HCT116 (cell line): ENCODE measurements around the gene SNHG17. TPM values are rescaled to one million over a fixed set of nuclear protein-coding genes. Genes with fewer than 3 reads are reported as not detected.

ENCODE experiments used
- ATAC-seq: fragments of 200-7000 bp; cut with Tn5 transposase; 2 replicates; pipeline ENCODE4 v1.9.1; 2020; ENCODE audit warnings: mild to moderate bottlenecking, moderate library complexity
- BruUV-seq: library from RNA; stranded (reverse); fragments of 400-500 nt; replicated peaks from 2 replicates; lab custom pipeline; 2021; lab: Mats Ljungman, UMichigan
- CTCF ChIA-PET: fragments of 300-600 bp; sonication (Branson Sonifier 250); formaldehyde crosslinking; loops from one replicate; lab custom pipeline; 2021; ENCODE audit warnings: antibody characterized with exemption; lab: Charles Lee
- POLR2A ChIA-PET: fragments of 300-600, 350-600 bp; sonication (Branson Sonifier 250); formaldehyde crosslinking; loops from one replicate; lab custom pipeline; 2021; ENCODE audit warnings: antibody characterized with exemption; lab: Charles Lee
- RAD21 ChIA-PET, 2 experiments: fragments of 300-600 bp; sonication (Branson Sonifier 250); formaldehyde crosslinking; loops; one replicate each; lab custom pipeline; 2023; ENCODE audit warnings: low total read pairs in 2 of 2; ENCODE audit not compliant: uncharacterized antibody in 2 of 2, unreplicated experiment in 2 of 2, low non-redundant PET in 1 of 2; lab: Charles Lee
- DNase-seq: peaks from one replicate; pipeline ENCODE4 v3.0.0-alpha.2; 2010; ENCODE audit warnings: low read depth, low spot score
- H2AFZ ChIP-seq: fragments of 200-600 bp; shearing (Covaris generic), sonication (generic); 2 replicates; pipeline ENCODE4 v1.6.1; 2017; ENCODE audit warnings: low read depth, mixed run types, mixed read lengths, antibody characterized with exemption, low read length; ENCODE audit not compliant: poor library complexity, severe bottlenecking
- H3K27ac ChIP-seq: 2 replicates; pipeline ENCODE4 v1.5.1; 2012; ENCODE audit warnings: low read depth, low read length
- H3K27me3 ChIP-seq: fragments of 200-600 bp; sonication (generic); 2 replicates; pipeline ENCODE4 v1.6.1; 2016; ENCODE audit warnings: mixed run types, low read length, mixed read lengths; ENCODE audit not compliant: insufficient read depth
- H3K36me3 ChIP-seq, 2 experiments: fragments of 200-500 bp in 1 of 2; fragments of 200-600 bp in 1 of 2; sonication (Bioruptor generic) in 1 of 2; sonication (generic) in 1 of 2; 2 replicates each; pipeline versions ENCODE4 v1.5.1 to v1.6.1; 2014 to 2016; ENCODE audit warnings: low read length in 2 of 2, inconsistent platforms in 1 of 2, mixed read lengths in 1 of 2, mixed run types in 1 of 2; ENCODE audit not compliant: insufficient read depth in 2 of 2, control insufficient read depth in 1 of 2
- H3K4me1 ChIP-seq, 2 experiments: fragments of 200-600 bp in 1 of 2; sonication (generic) in 1 of 2; 2 replicates each; pipeline versions ENCODE4 v1.5.1 to v1.6.1; 2012 to 2017; ENCODE audit warnings: low read length in 2 of 2, inconsistent platforms in 1 of 2, mild to moderate bottlenecking in 1 of 2, mixed read lengths in 1 of 2, mixed run types in 1 of 2, moderate library complexity in 1 of 2; ENCODE audit not compliant: insufficient read depth in 2 of 2, control insufficient read depth in 1 of 2
- H3K4me2 ChIP-seq: fragments of 200-600 bp; sonication (generic); 2 replicates; pipeline ENCODE4 v1.6.1; 2017; ENCODE audit warnings: mixed run types, low read length, mixed read lengths
- H3K4me3 ChIP-seq, 2 experiments: fragments of 200-600 bp in 1 of 2; sonication (generic) in 1 of 2; replicated peaks in 1 of 2; 2 replicates each; pipeline ENCODE4 v1.5.1; 2011 to 2016; ENCODE audit warnings: low read length in 2 of 2, control low read depth in 1 of 2, low read depth in 1 of 2, mild to moderate bottlenecking in 1 of 2, mixed read lengths in 1 of 2, mixed run types in 1 of 2
- H3K79me2 ChIP-seq: fragments of 200-600 bp; sonication (generic); 2 replicates; pipeline ENCODE4 v1.6.1; 2017; ENCODE audit warnings: mild to moderate bottlenecking, mixed run types, low read length, moderate library complexity, mixed read lengths; ENCODE audit not compliant: insufficient read depth
- H3K9ac ChIP-seq: fragments of 200-600 bp; sonication (generic); 2 replicates; pipeline ENCODE4 v1.6.1; 2016; ENCODE audit warnings: low read length, mixed read lengths
- H3K9me2 ChIP-seq: fragments of 200-600 bp; sonication (generic), shearing (Covaris generic); 2 replicates; pipeline ENCODE4 v1.6.1; 2017; ENCODE audit warnings: mixed run types, mild to moderate bottlenecking, moderate library complexity; ENCODE audit not compliant: insufficient read depth
- H3K9me3 ChIP-seq, 2 experiments: fragments of 200-500 bp in 1 of 2; fragments of 200-600 bp in 1 of 2; sonication (Bioruptor generic) in 1 of 2; sonication (generic) in 1 of 2; 2 replicates each; pipeline ENCODE4 v1.6.1; 2014 to 2017; ENCODE audit warnings: low read length in 2 of 2, mixed read lengths in 2 of 2, inconsistent platforms in 1 of 2, low read depth in 1 of 2, mild to moderate bottlenecking in 1 of 2, mixed run types in 1 of 2, moderate library complexity in 1 of 2; ENCODE audit not compliant: control insufficient read depth in 1 of 2, insufficient read depth in 1 of 2
- H4K20me1 ChIP-seq: fragments of 200-600 bp; sonication (generic), shearing (Covaris generic); 2 replicates; pipeline ENCODE4 v1.6.1; 2017; ENCODE audit warnings: mixed run types, mild to moderate bottlenecking, moderate library complexity; ENCODE audit not compliant: insufficient read depth
- CBX3 ChIP-seq: IDR thresholded peaks from 2 replicates; pipeline ENCODE4 v1.6.1; 2012; ENCODE audit warnings: low read depth
- CEBPB ChIP-seq: IDR thresholded peaks from 2 replicates; pipeline ENCODE4 v1.6.1; 2012; ENCODE audit warnings: low read depth
- CTCF ChIP-seq, 3 experiments: fragments of 200-600 bp in 1 of 3; sonication (generic) in 1 of 3; IDR thresholded peaks in 2 of 3; conservative IDR thresholded peaks in 1 of 3; 2 replicates each; pipeline ENCODE4 v1.5.1; 2012 to 2017; ENCODE audit warnings: low read depth in 2 of 3, low read length in 2 of 3, antibody characterized with exemption in 1 of 3, borderline replicate concordance in 1 of 3, control low read depth in 1 of 3, mild to moderate bottlenecking in 1 of 3, mixed read lengths in 1 of 3, mixed run types in 1 of 3, moderate library complexity in 1 of 3; ENCODE audit not compliant: insufficient read depth in 1 of 3
- EGR1 ChIP-seq: IDR thresholded peaks from 2 replicates; pipeline ENCODE4 v1.6.1; 2012; ENCODE audit warnings: low read depth
- ELF1 ChIP-seq: IDR thresholded peaks from 2 replicates; pipeline ENCODE4 v1.6.1; 2012; ENCODE audit warnings: low read depth, borderline replicate concordance
- EZH2phosphoT487 ChIP-seq: fragments of 200-600 bp; IDR thresholded peaks from 2 replicates; pipeline ENCODE4 v1.6.1; 2018; ENCODE audit warnings: antibody characterized with exemption, borderline replicate concordance
- FOSL1 ChIP-seq: IDR thresholded peaks from 2 replicates; pipeline ENCODE4 v1.6.1; 2012; ENCODE audit warnings: low read depth
- JUND ChIP-seq: IDR thresholded peaks from 2 replicates; pipeline ENCODE4 v1.6.1; 2012
- MAX ChIP-seq: IDR thresholded peaks from 2 replicates; pipeline ENCODE4 v1.6.1; 2012
- POLR2AphosphoS5 ChIP-seq: IDR thresholded peaks from 2 replicates; pipeline ENCODE4 v1.6.1; 2011; ENCODE audit warnings: mild to moderate bottlenecking, low read depth, low read length, moderate library complexity
- RAD21 ChIP-seq: IDR thresholded peaks from 2 replicates; pipeline ENCODE4 v1.6.1; 2012; ENCODE audit warnings: low read depth, mild to moderate bottlenecking
- REST ChIP-seq: IDR thresholded peaks from 2 replicates; pipeline ENCODE4 v1.6.1; 2012; ENCODE audit warnings: low read depth
- SP1 ChIP-seq: IDR thresholded peaks from 2 replicates; pipeline ENCODE4 v1.6.1; 2012; ENCODE audit warnings: low read depth
- YY1 ChIP-seq: IDR thresholded peaks from 2 replicates; pipeline ENCODE4 v1.6.1; 2011; ENCODE audit warnings: low read length, low read depth, moderate library complexity, mild to moderate bottlenecking; ENCODE audit not compliant: insufficient replicate concordance; ENCODE audit errors: extremely low read depth
- ZBTB33 ChIP-seq: IDR thresholded peaks from 2 replicates; pipeline ENCODE4 v1.6.1; 2011; ENCODE audit warnings: mild to moderate bottlenecking, low read length, moderate library complexity; ENCODE audit not compliant: insufficient replicate concordance; ENCODE audit errors: extremely low read depth
- ZNF274 ChIP-seq: fragments of 200-500 bp; sonication (Bioruptor generic); IDR thresholded peaks from 2 replicates; pipeline ENCODE4 v1.6.1; 2014; ENCODE audit warnings: mild to moderate bottlenecking, low read depth, low read length, inconsistent platforms
- intact Hi-C: fragments of 100-400 bp; cut with micrococcal nuclease; formaldehyde crosslinking; loops from 2 replicates; pipeline ENCODE4 v1.10.0; 2022
- total RNA-seq: library from RNA; stranded (reverse); gene quantifications from one replicate; pipeline ENCODE4 v1.2.1, GENCODE V29; 2021; ENCODE audit not compliant: unreplicated experiment
- TF ChIP-seq, protein P1 (sequence below): IDR thresholded peaks from 2 replicates; pipeline ENCODE4 v1.6.1; 2012

SNHG17 gene
- total RNA-seq, 1 experiment from 2014 or later = 65.7 TPM

DNA sequence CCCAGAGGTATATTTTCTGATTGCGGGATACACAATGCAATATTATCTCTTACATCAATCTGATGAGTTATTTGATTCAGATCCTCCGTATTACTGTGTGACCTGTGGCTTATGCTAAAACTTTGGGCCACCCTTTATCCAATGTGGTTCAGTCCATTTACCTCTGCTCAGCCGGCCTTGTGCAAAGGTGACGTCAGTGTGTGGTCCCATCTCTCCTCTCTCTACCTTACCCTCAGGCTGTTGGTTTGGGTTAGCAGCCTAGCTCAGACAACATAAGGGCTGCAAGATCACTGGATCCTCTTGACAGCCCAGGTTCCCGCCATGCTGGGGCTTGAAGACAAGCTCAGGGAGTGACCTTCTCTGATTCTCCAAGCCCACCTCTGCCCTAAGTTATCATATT lies 33.0 kb downstream of the SNHG17 start:
- Histone ChIP-seq H3K27me3 (no peaks in the 10 kb centered on the region), H3K9me3 (no peaks in the 10 kb centered on the region; a peak in 1 of 4 replicates), H3K4me3 (no peak overlapping the region), H3K4me1 (no peaks in the 10 kb centered on the region), H3K9me2 (no peaks in the 10 kb centered on the region), H3K27ac (no peak overlapping the region), H2AFZ (no peak overlapping the region), H3K4me2 (no peak overlapping the region)
- intact Hi-C loops = no loop called here
- POLR2A ChIA-PET = no interaction called here
- no peak for ATAC-seq
- TF ChIP-seq RAD21 = no peak
- no peak for TF ChIP-seq CTCF (IDR thresholded peaks at IDR 0.05 in 2 of 3, conservative IDR thresholded peaks at IDR 0.05 in 1 of 3; ENCODE audit: borderline replicate concordance in 1 of 3, insufficient read depth in 1 of 3, low read depth in 2 of 3, low read length in 2 of 3)
- no peak for TF ChIP-seq CBX3
- no peak for TF ChIP-seq ZBTB33
- TF ChIP-seq EZH2phosphoT487 = no peak
- TF ChIP-seq MAX = no peak
- no peak for TF ChIP-seq JUND
- no peak for TF ChIP-seq EGR1
- TF ChIP-seq ZNF274 = no peak
- TF ChIP-seq YY1 = no peak
- TF ChIP-seq, protein P1, sequence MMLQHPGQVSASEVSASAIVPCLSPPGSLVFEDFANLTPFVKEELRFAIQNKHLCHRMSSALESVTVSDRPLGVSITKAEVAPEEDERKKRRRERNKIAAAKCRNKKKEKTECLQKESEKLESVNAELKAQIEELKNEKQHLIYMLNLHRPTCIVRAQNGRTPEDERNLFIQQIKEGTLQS = no peak
- TF ChIP-seq POLR2AphosphoS5 = no peak
- no peak for TF ChIP-seq FOSL1
- no peak for TF ChIP-seq REST
- TF ChIP-seq SP1 = no peak
- TF ChIP-seq CEBPB = no peak
- no peak for TF ChIP-seq ELF1
- TF ChIP-seq, all 23 proteins: peak for 0
- no TSS peak for BruUV-seq
- no peaks in the 10 kb centered on the region for H4K20me1 ChIP-seq
- no peaks in the 10 kb centered on the region for H3K36me3 ChIP-seq
- H3K9ac ChIP-seq = no peak overlapping the region
- RAD21 ChIA-PET = no interaction called here
- H3K79me2 ChIP-seq = no peaks in the 10 kb centered on the region
- CTCF ChIA-PET = no interaction called here
- no peak for DNase-seq
